OCI-LY7 (cell line): ENCODE measurements around the gene FAM9B. TPM values are rescaled to one million over a fixed set of nuclear protein-coding genes. Genes with fewer than 3 reads are reported as not detected.

Experiments
- BruUV-seq: library from RNA; stranded (reverse); fragments of 400-500 nt; replicated peaks from 2 replicates; lab custom pipeline; 2021; lab: Mats Ljungman, UMichigan
- CTCF ChIA-PET: fragments of 300-600 bp; sonication (Branson Sonifier 250); formaldehyde crosslinking; loops from one replicate; lab custom pipeline; 2022; ENCODE audit warnings: antibody characterized with exemption; ENCODE audit not compliant: unreplicated experiment; lab: Charles Lee
- POLR2A ChIA-PET: fragments of 300-600 bp; sonication (Branson Sonifier 250); formaldehyde crosslinking; loops from one replicate; lab custom pipeline; 2022; ENCODE audit warnings: antibody characterized with exemption; lab: Charles Lee
- DNase-seq: peaks from one replicate; pipeline ENCODE4 v3.0.0-alpha.2; 2015; ENCODE audit warnings: low spot score
- H2AFZ ChIP-seq: fragments of 200-600 bp; sonication (generic), shearing (Covaris generic); 2 replicates; pipeline ENCODE4 v1.6.1; 2014; ENCODE audit warnings: mild to moderate bottlenecking, antibody characterized with exemption, low read length, moderate library complexity
- H3K27ac ChIP-seq: fragments of 200-600 bp; sonication (generic); 2 replicates; pipeline ENCODE4 v1.5.1; 2014; ENCODE audit warnings: mixed run types, low read depth, mild to moderate bottlenecking, moderate library complexity, low read length, inconsistent platforms; ENCODE audit not compliant: poor library complexity, severe bottlenecking
- H3K36me3 ChIP-seq: fragments of 200-600 bp; sonication (generic); 2 replicates; pipeline ENCODE4 v1.6.1; 2014; ENCODE audit warnings: mild to moderate bottlenecking, antibody characterized with exemption, low read length, moderate library complexity, mixed read lengths; ENCODE audit not compliant: insufficient read depth
- H3K4me1 ChIP-seq: fragments of 200-600 bp; sonication (generic); 2 replicates; pipeline ENCODE4 v1.5.1; 2014; ENCODE audit warnings: mild to moderate bottlenecking, low read length; ENCODE audit not compliant: insufficient read depth, poor library complexity, severe bottlenecking
- H3K4me2 ChIP-seq: fragments of 200-600 bp; sonication (generic); 2 replicates; pipeline ENCODE4 v1.6.1; 2014; ENCODE audit warnings: mild to moderate bottlenecking, low read length
- H3K4me3 ChIP-seq: fragments of 200-600 bp; sonication (generic); 2 replicates; pipeline ENCODE4 v1.5.1; 2014; ENCODE audit warnings: mild to moderate bottlenecking, low read depth, low read length; ENCODE audit not compliant: poor library complexity, severe bottlenecking
- H3K79me2 ChIP-seq: fragments of 200-600 bp; sonication (generic); 2 replicates; pipeline ENCODE4 v1.6.1; 2016; ENCODE audit warnings: low read depth, mild to moderate bottlenecking, low read length, moderate library complexity, mixed read lengths; ENCODE audit not compliant: insufficient read depth
- H3K9me2 ChIP-seq: fragments of 200-600 bp; sonication (generic); 2 replicates; pipeline ENCODE4 v1.6.1; 2016; ENCODE audit warnings: mild to moderate bottlenecking, low read length, mixed read lengths; ENCODE audit not compliant: insufficient read depth
- H3K9me3 ChIP-seq: fragments of 200-600 bp; sonication (generic); 2 replicates; pipeline ENCODE4 v1.6.1; 2014; ENCODE audit warnings: mild to moderate bottlenecking, mixed run types, low read length, mixed read lengths
- H4K20me1 ChIP-seq: fragments of 200-600 bp; sonication (generic); 2 replicates; pipeline ENCODE4 v1.6.1; 2014; ENCODE audit warnings: mild to moderate bottlenecking, antibody characterized with exemption, low read length, moderate library complexity, mixed read lengths; ENCODE audit not compliant: insufficient read depth
- EZH2phosphoT487 ChIP-seq: fragments of 200-600 bp; sonication (generic); IDR thresholded peaks from 2 replicates; pipeline ENCODE4 v1.6.1; 2018; ENCODE audit warnings: low read depth, borderline replicate concordance, mild to moderate bottlenecking, mixed run types, antibody characterized with exemption, low read length, moderate library complexity, mixed read lengths
- intact Hi-C: fragments of 100-400 bp; cut with micrococcal nuclease; formaldehyde crosslinking; loops from one replicate; pipeline ENCODE4 v1.10.0; 2022; ENCODE audit not compliant: unreplicated experiment
- total RNA-seq, 2 experiments: library from RNA; depleted of rRNA in 1 of 2; stranded (reverse); fragments of >200 nt in 1 of 2; shearing (Covaris generic) in 1 of 2; gene quantifications; 2 replicates each; pipeline ENCODE4 v1.2.3, GENCODE V29; 2014 to 2022
- TF ChIP-seq, protein P1 (sequence below): fragments of 200-600 bp; sonication (generic); conservative IDR thresholded peaks from 2 replicates; pipeline ENCODE4 v1.5.1; 2014; ENCODE audit warnings: mild to moderate bottlenecking, antibody characterized with exemption, low read length, moderate library complexity, mixed read lengths

FAM9B gene
- total RNA-seq, 2 experiments from 2014 or later = not detected

DNA sequence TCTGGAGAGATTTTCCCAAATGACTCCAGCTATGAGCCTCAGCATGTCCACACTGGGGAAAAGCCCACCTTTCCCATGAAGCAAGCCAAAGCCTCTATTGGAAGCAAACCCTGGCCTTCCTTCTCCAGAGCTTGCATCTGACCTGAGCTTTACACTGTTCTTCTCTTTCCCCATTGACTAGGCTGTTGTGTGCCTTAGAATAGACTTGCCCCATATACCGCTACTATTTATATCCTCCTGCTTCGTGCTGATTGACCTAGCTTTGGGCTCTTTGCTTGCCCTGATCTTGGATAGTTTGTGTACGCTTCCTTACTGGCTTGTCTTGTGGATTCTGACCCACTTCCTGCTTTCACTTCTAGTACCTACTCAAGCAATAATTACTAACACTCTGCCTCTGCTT, 30.9 kb downstream of the FAM9B start:
- TF ChIP-seq, protein P1, sequence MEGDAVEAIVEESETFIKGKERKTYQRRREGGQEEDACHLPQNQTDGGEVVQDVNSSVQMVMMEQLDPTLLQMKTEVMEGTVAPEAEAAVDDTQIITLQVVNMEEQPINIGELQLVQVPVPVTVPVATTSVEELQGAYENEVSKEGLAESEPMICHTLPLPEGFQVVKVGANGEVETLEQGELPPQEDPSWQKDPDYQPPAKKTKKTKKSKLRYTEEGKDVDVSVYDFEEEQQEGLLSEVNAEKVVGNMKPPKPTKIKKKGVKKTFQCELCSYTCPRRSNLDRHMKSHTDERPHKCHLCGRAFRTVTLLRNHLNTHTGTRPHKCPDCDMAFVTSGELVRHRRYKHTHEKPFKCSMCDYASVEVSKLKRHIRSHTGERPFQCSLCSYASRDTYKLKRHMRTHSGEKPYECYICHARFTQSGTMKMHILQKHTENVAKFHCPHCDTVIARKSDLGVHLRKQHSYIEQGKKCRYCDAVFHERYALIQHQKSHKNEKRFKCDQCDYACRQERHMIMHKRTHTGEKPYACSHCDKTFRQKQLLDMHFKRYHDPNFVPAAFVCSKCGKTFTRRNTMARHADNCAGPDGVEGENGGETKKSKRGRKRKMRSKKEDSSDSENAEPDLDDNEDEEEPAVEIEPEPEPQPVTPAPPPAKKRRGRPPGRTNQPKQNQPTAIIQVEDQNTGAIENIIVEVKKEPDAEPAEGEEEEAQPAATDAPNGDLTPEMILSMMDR = no peak
- no peak for TF ChIP-seq EZH2phosphoT487
- intact Hi-C loops = no loop called here
- no TSS peak for BruUV-seq
- Histone ChIP-seq H3K4me2 (no peak overlapping the region), H3K27ac (no peak overlapping the region), H3K79me2 (no peaks in the 10 kb centered on the region), H4K20me1 (no peaks in the 10 kb centered on the region), H2AFZ (no peak overlapping the region), H3K4me1 (no peaks in the 10 kb centered on the region), H3K4me3 (no peak overlapping the region), H3K9me3 (no peaks in the 10 kb centered on the region), H3K36me3 (no peaks in the 10 kb centered on the region), H3K9me2 (no peaks in the 10 kb centered on the region)
- CTCF ChIA-PET = no interaction called here
- POLR2A ChIA-PET = no interaction called here
- no peak for DNase-seq

DNA sequence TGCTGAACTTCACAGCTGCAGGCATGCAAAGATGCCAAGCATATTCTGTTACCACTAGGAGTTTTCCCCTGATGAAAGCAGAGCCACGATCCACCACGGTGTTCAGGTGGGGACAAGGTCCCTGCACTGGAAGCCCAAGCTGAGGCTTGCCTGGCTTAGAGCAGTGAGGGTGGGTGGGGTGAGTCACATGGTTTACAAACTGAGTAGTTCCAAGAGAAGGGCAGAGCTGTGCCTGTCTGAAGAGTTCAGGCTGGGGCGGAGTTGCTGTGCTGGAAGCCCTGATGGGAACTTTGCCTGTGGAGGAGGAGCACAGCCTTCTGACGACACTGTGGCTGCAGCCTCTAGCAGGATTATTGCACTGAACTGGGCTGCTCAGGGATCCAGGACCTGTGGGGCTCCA, 45.5 kb downstream of the FAM9B start:
- H3K9me3 ChIP-seq = no peaks in the 10 kb centered on the region
- H3K36me3 ChIP-seq = no peaks in the 10 kb centered on the region
- H2AFZ ChIP-seq = no peak overlapping the region
- no peaks in the 10 kb centered on the region for H3K9me2 ChIP-seq
- CTCF ChIA-PET = no interaction called here
- H3K4me1 ChIP-seq = no peaks in the 10 kb centered on the region
- H3K4me2 ChIP-seq = no peak overlapping the region
- no TSS peak for BruUV-seq
- no peaks in the 10 kb centered on the region for H3K79me2 ChIP-seq
- no peak overlapping the region for H3K4me3 ChIP-seq
- DNase-seq = no peak
- no peaks in the 10 kb centered on the region for H4K20me1 ChIP-seq
- TF ChIP-seq EZH2phosphoT487 = no peak
- TF ChIP-seq, protein P1 = no peak
- no peak overlapping the region for H3K27ac ChIP-seq
- intact Hi-C loops = no loop called here
- POLR2A ChIA-PET = interaction anchor here (1.1 to 1.3 kb wide), 2 partner anchors 10 to 13 kb away, joined by 3 read pairs; no protein-coding TSS in a partner anchor

DNA sequence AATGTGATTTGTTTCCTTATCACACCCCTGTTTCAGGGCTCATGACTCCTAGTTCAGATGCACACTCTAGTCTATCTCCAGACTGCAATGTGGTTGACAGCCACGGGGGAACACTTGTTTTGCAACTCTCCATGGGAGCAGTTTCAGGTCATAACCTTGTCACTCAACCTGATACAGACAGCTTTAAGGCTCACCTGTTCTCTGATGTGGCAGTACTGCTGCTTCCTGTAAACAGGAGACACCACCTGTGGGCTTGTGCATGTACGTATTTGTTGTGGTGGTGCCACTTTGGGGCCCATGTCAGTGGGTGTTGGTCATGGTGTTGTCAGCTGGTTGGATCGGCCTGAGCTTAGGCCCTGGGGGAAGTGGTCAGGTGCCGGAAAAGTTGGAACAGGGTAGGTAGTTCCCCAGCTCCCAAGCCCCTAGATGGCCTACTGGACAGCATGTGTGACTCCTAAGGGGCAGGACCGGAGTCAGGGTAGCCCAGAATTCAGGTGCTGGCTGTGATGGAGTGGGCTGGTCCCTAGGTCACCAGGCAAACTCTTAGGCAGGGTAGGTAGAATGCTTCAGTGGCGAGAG, 46.2 kb downstream of the FAM9B start:
- no peaks in the 10 kb centered on the region for H4K20me1 ChIP-seq
- H3K4me1 ChIP-seq = no peaks in the 10 kb centered on the region
- POLR2A ChIA-PET = interaction anchor here (1.1 to 1.3 kb wide), 2 partner anchors 10 to 12 kb away, joined by 3 read pairs; no protein-coding TSS in a partner anchor
- H3K27ac ChIP-seq = no peak overlapping the region
- no peaks in the 10 kb centered on the region for H3K9me2 ChIP-seq
- H2AFZ ChIP-seq = no peak overlapping the region
- H3K4me2 ChIP-seq = no peak overlapping the region
- TF ChIP-seq, protein P1 = no peak
- TF ChIP-seq EZH2phosphoT487 = no peak
- no TSS peak for BruUV-seq
- H3K9me3 ChIP-seq = no peaks in the 10 kb centered on the region
- peak; percentile 21 for DNase-seq
- intact Hi-C loops = no loop called here
- no peaks in the 10 kb centered on the region for H3K79me2 ChIP-seq
- no peaks in the 10 kb centered on the region for H3K36me3 ChIP-seq
- no peak overlapping the region for H3K4me3 ChIP-seq
- CTCF ChIA-PET = no interaction called here
